MCF 10A (cell line): ENCODE data around the gene FOLR2. TPM values are rescaled to one million over a fixed set of nuclear protein-coding genes. Genes with fewer than 3 reads are reported as not detected.

Experiments used
- BruUV-seq: library from RNA; stranded (reverse); fragments of 400-500 nt; replicated peaks from 2 replicates; lab custom pipeline; 2021; lab: Mats Ljungman, UMichigan
- CTCF ChIA-PET: fragments of 300-600 bp; sonication (Branson Sonifier 250); formaldehyde crosslinking; extraction: SDS; loops from one replicate; lab custom pipeline; 2021; ENCODE audit warnings: antibody characterized with exemption, inconsistent platforms; lab: Yijun Ruan, JAX
- POLR2A ChIA-PET: fragments of 300-600, 350-650 bp; sonication (Branson Sonifier 250); formaldehyde crosslinking; extraction: SDS; loops from one replicate; lab custom pipeline; 2020; ENCODE audit warnings: antibody characterized with exemption, inconsistent platforms; lab: Yijun Ruan, JAX
- DNase-seq: peaks from one replicate; pipeline ENCODE4 v3.0.0-alpha.2; 2018; ENCODE audit not compliant: unreplicated experiment
- H3K27ac Mint-ChIP-seq: one replicate; pipeline ENCODE4 v1.8.0; 2022; ENCODE audit warnings: mild to moderate bottlenecking, low read depth, mixed read lengths; ENCODE audit not compliant: unreplicated experiment
- H3K27me3 Mint-ChIP-seq: one replicate; pipeline ENCODE4 v1.8.0; 2022; ENCODE audit warnings: mixed read lengths; ENCODE audit not compliant: insufficient read depth, unreplicated experiment
- H3K36me3 Mint-ChIP-seq: one replicate; pipeline ENCODE4 v1.8.0; 2022; ENCODE audit warnings: mild to moderate bottlenecking, moderate library complexity, mixed read lengths; ENCODE audit not compliant: insufficient read depth, unreplicated experiment
- H3K4me1 Mint-ChIP-seq: one replicate; pipeline ENCODE4 v1.8.0; 2022; ENCODE audit warnings: mixed read lengths; ENCODE audit not compliant: insufficient read depth, unreplicated experiment
- H3K4me3 Mint-ChIP-seq: one replicate; pipeline ENCODE4 v1.8.0; 2022; ENCODE audit warnings: mild to moderate bottlenecking, moderate library complexity, mixed read lengths; ENCODE audit not compliant: unreplicated experiment
- H3K9me3 Mint-ChIP-seq: one replicate; pipeline ENCODE4 v1.8.0; 2022; ENCODE audit warnings: mixed read lengths; ENCODE audit not compliant: unreplicated experiment
- CTCF ChIP-seq: fragments of 200-600 bp; IDR thresholded peaks from one replicate; pipeline ENCODE4 v1.8.0; 2022; ENCODE audit warnings: antibody characterized with exemption, mild to moderate bottlenecking; ENCODE audit not compliant: unreplicated experiment
- intact Hi-C: fragments of 100-400 bp; cut with micrococcal nuclease; formaldehyde crosslinking; loops from 2 replicates; pipeline ENCODE4 v1.14.1; 2022
- total RNA-seq: library from RNA; stranded (reverse); gene quantifications from 2 replicates; pipeline ENCODE4 v1.2.3, GENCODE V29; 2022

The FOLR2 gene
- total RNA-seq, 1 experiment from 2014 or later = not detected

GRCh38 chr11:72243173-72244059, 26.8 kb downstream of the FOLR2 start:
- peaks cover 9% of the 10 kb centered on the region for H3K4me1 Mint-ChIP-seq
- intact Hi-C loops = no loop called here
- TF ChIP-seq CTCF = no peak
- H3K27ac Mint-ChIP-seq = no peak overlapping the region
- DNase-seq = no peak
- BruUV-seq = no TSS peak
- H3K4me3 Mint-ChIP-seq = no peak overlapping the region
- ChIA-PET CTCF (interaction anchor here (0.6 to 1.2 kb wide), 3 partner anchors 137 to 219 kb away, joined by 3 to 5 read pairs (median 4); no protein-coding TSS in a partner anchor), POLR2A (no interaction called here)
- H3K36me3 Mint-ChIP-seq = peaks cover 11% of the 10 kb centered on the region
- H3K27me3 Mint-ChIP-seq = no peaks in the 10 kb centered on the region
- no peaks in the 10 kb centered on the region for H3K9me3 Mint-ChIP-seq

- no peak within 1 kb of the TSS for H3K27ac Mint-ChIP-seq
- POLR2A ChIA-PET = no interaction called here
- H3K9me3 Mint-ChIP-seq = no peaks in the 10 kb centered on the region
- H3K36me3 Mint-ChIP-seq = peaks cover 6% of the 10 kb centered on the region
- H3K27me3 Mint-ChIP-seq = no peaks in the 10 kb centered on the region
- DNase-seq = no peak
- intact Hi-C loops = no loop called here
- BruUV-seq = no TSS peak
- CTCF ChIA-PET = interaction anchor here (1.2 kb wide), 1 partner anchor 219 kb away, joined by 3 read pairs; no protein-coding TSS in a partner anchor
- TF ChIP-seq CTCF = no peak
- peaks cover 6% of the 10 kb centered on the region for H3K4me1 Mint-ChIP-seq
- H3K4me3 Mint-ChIP-seq = no peak within 1 kb of the TSS
Observed at GRCh38 chr11:72244060-72244360, 27.4 kb downstream of the FOLR2 start, which contains the start of gene PHOX2A. TSS of gene PHOX2A (minus strand) at chr11:72244176. CDS start at chr11:72244004, 172 bp downstream.

- Mint-ChIP-seq H3K36me3 (no peaks in the 10 kb centered on the region), H3K4me1 (no peaks in the 10 kb centered on the region), H3K27ac (no peak overlapping the region), H3K9me3 (no peaks in the 10 kb centered on the region), H3K27me3 (no peaks in the 10 kb centered on the region), H3K4me3 (no peak overlapping the region)
- ChIA-PET CTCF (no interaction called here), POLR2A (no interaction called here)
- TF ChIP-seq CTCF = no peak
- no peak for DNase-seq
- no TSS peak for BruUV-seq
- intact Hi-C loops = loop anchor here (5.0 kb wide), 1 partner anchor 168 kb away; no protein-coding TSS in a partner anchor
Observed at GRCh38 chr11:72244361-72245262, 28.0 kb downstream of the FOLR2 start.
